OCI-M2 (cell line): Measurements from ENCODE around the gene ATP8A1.
"Not testable (repeated sequence)": the region's sequence is repeated elsewhere in the genome, so short reads cannot be mapped to it uniquely, and the experiment has no call there.

Experiments used
- DNase-seq: peaks from one replicate; lab custom pipeline; 2025; ENCODE audit not compliant: unreplicated experiment; lab: John Stamatoyannopoulos, UW

Gene ATP8A1

DNA sequence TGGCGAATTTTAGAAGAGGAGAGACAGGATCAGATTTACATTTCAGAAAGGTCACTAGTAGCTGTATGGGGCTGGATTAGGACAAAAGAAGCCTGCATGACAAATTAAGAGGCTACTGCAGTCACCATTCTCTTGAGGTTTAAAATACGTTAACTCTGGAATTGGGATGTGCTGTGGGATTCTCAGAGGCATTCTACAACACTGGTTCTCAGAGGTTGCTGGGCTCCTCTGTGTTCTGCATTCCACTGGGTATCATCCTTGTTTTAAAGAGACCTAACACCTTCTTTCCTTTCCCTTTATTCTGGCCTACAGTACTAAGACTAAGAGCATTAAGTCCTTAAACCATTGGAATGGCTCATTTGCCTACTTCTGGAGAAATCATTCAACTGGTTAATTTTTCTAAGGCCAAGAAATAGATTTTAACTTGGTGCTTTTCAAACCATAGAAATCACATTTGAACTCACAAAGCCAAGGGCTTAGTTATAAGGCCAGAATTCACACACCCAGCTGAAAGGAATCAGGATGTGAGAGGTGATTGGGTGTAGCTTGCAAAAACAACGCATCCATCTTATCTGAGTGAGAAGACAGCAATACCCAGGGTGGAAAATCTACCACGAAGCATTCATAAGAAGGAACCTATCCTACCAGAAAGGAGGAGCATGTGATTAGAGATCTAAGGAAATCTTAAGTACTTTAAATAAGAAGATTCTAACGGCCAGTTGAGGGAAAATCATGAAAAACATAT is 143.0 kb downstream of the ATP8A1 start:
- no peak for DNase-seq

GRCh38 chr4:42512226-42512625 is 144.7 kb downstream of the ATP8A1 start:
- no peak for DNase-seq

GRCh38 chr4:42510225-42510624 is 146.7 kb downstream of the ATP8A1 start:
- DNase-seq: no peak

DNA sequence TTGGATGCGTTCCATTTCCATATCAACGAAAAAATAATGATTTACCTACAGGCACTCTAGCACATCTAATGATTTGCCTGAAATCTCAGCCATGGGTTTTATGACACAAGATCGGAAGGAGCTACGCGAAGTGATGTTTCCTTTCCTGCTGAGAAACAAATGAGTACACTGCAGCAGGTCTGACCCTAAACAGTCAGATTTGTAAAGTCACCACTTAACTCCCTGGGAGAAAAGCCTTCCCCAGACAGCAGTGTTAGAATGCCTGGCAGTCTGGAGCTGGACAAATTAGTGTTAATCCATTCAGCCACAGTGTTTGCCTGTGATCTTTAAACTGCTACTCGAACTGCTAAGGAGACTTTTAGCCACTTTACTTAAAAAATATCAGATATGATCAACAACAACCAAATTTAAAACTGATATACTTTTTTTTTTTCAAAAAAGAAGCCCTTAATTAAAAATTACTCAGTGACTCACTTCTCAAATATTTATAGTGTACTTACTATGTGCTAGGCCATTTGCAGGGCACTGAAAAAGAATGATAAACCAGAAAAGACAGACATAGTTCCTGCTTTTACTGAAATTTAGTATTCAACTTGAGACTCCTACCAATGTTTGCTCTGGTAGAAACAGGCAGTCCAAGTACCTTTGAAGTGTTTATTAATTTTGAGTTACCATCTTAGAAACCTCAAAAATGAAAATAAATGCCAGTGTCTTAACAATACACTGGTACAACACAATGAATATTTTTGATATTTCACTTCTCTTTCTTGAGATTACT is 155.1 kb downstream of the ATP8A1 start:
- no peak for DNase-seq

DNA sequence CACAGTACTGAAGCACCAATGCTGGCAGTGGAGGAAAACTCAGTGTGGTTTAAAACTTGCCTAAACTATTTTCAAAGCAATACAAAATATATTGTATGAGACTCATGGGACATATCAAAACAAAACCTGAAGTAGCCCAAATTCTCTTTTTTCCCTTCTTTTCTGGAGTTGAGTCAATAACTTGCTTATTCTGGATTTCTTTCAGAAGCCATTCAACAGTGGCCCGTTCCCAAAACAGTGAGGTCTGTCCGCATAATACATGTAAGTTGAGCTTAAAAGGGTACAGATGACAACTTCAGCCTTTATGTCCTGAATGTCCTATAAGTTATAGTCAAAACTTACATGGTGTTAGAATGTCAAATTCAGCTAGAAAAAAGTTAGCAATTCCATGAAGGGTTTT is 158.9 kb downstream of the ATP8A1 start:
- no peak for DNase-seq

DNA sequence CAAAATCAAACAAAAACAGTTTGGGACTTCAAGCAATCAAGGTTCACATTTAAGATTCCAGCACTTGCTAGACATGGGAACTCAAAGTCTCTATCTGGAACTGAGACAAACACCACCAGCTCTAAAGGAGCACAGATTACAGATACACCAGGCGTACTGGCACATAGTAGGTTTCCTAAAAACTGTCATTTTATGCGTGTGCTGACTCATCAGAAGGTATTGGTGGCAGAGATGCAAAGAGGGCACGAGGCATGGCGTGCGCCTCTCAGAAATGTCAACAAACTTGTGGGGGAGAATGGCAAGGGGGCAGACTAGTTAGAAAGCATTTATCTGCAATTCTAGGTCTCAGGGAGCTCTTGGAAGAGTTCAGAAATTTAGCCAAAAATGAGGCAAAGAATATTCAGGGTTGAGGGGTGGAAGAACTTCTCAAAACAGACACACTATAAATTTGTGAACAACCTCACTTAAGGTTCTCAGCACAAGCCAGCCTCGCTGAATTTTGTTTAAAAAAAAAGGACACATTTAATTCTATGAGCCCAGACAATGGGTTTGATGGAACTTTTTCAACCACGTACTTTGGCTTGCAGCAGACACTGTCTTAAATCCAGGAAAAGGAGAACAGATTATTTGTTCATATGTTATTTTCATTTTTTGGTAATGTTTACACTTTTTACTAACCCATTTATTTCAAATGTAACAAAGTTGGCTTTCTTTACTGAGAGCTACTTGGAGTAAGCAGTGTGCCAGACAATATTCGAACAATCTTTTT is 159.6 kb downstream of the ATP8A1 start:
- DNase-seq: no peak

DNA sequence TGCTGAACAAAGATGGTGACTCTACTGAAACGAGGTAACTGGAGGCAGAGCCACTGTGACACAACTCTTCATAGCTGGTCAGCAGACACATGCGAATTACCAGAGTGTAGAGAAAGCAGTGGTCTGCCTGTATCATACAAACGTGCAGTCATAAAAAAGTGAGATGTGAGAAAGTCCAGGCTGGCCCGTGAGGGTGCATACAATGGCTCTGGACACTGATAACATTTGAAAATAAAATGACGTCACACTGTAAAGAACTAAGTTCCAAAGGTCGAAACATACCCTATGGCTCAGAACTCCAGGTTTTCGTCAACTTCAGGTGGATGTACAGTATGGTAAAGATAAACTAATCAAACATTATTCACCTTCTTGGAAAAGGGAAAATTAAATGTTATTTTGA is 163.9 kb downstream of the ATP8A1 start:
- DNase-seq: no peak

- DNase-seq: no peak
These were observed 166.9 kb downstream of the ATP8A1 start for GRCh38 chr4:42490015-42490414.

GRCh38 chr4:42489095-42489494 is 167.8 kb downstream of the ATP8A1 start:
- no peak for DNase-seq

DNA sequence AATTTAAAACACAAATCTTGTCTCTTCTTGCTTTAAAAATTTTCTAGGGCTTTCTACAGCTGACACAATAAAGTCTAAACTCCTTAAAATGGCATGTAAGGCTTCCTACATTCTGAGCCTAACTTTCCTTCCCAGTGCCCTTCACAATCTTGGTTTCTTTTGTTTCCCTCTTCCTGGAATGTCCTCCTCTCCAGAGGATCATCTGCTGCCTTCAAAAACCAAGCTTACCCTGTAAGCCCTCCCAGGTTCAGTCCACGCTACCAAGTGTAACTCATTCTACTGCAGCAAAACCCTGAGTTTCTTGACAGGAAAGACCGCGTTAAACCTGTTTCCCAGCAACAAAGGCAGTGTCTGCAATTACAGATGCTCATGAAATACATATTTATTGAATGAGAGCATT is 168.4 kb downstream of the ATP8A1 start:
- no peak for DNase-seq

GRCh38 chr4:42488114-42488513 is 168.8 kb downstream of the ATP8A1 start:
- DNase-seq: no peak

GRCh38 chr4:42487230-42487629 is 169.7 kb downstream of the ATP8A1 start:
- DNase-seq: no peak

- not testable (repeated sequence) for DNase-seq
These were observed 170.7 kb downstream of the ATP8A1 start for GRCh38 chr4:42486156-42486555.

DNA sequence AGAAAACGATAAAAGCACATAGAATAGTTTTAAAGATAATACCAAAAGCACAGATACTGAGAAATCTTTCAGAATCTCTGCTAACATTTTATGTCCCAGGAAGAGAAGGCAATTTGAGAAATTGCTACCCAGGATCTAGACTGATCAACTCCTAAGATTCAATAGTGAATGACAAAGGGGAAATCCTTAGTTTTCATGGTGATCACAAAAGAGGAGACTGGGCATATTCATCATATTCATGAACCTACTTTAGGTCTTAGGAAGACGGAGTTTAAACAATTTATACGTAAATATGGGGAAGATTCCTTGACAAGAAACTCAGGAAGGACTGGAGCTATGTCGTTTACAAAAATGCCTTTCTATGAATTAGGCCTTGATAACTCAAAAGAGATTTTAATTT is 172.3 kb downstream of the ATP8A1 start:
- no peak for DNase-seq

- DNase-seq: no peak
These were observed 173.2 kb downstream of the ATP8A1 start for GRCh38 chr4:42483426-42484379.

GRCh38 chr4:42482516-42483327 is 174.2 kb downstream of the ATP8A1 start:
- DNase-seq: no peak

GRCh38 chr4:42480717-42481116 is 176.2 kb downstream of the ATP8A1 start:
- no peak for DNase-seq

DNA sequence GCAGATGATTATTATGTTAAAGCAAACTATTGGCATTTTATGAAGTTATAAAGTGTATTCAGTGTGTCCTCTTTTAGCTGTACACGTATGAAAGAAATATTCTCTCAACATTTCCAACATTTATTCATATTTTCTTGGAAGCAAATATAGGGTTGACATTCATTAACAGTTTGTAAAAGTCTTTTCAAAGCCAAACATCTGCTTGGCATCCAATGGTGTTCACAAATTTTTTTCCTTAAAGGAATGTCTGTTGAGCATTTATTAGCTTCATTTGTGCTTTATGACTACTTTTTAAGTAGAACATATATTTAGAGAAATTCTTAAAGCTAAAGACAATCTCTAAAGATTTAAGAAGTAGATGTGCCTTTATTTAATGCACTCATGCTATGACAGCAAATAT is 176.6 kb downstream of the ATP8A1 start:
- no peak for DNase-seq

GRCh38 chr4:42478946-42479345 is 178.0 kb downstream of the ATP8A1 start:
- no peak for DNase-seq

GRCh38 chr4:42478509-42478908 is 178.4 kb downstream of the ATP8A1 start:
- DNase-seq: no peak
